SK-N-MC (cell line): Measurements from ENCODE around the gene DAPK3.
"Not testable (repeated sequence)": the region's sequence is repeated elsewhere in the genome, so short reads cannot be mapped to it uniquely, and the experiment has no call there.

Experiments
- EZH2 ChIP-seq: fragments of 200-600 bp; sonication (generic); IDR thresholded peaks from one replicate; pipeline ENCODE4 v1.6.1; 2017; ENCODE audit warnings: antibody characterized with exemption
- FOXP2 ChIP-seq: optimal IDR thresholded peaks from 2 replicates; pipeline ENCODE3; 2011; ENCODE audit warnings: mild to moderate bottlenecking, moderate library complexity; ENCODE audit not compliant: insufficient read depth; ENCODE audit errors: extremely low read length, control extremely low read depth
- POLR2AphosphoS5 ChIP-seq: IDR thresholded peaks from 2 replicates; pipeline ENCODE4 v1.6.1; 2012; ENCODE audit warnings: mild to moderate bottlenecking, low read depth, low read length, borderline replicate concordance

DNA sequence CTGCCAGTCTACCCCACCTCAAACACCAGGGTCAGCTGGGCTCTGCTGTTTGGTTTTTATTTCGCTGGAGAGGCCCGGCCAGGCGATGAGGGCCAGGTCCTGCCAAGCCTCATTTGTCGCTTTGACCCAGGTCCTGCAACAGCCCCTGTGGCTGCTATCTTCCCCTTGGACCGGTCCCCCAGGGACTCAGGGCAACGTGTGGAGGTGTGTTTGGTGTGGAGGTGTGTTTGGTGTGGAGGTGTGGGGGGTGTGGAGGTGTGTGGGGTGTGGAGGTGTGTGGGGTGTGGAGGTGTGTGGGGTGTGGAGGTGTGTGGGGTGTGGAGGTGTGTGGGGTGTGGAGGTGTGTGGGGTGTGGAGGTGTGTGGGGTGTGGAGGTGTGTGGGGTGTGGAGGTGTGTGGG lies 40.5 kb upstream of the DAPK3 start:
- TF ChIP-seq EZH2, POLR2AphosphoS5, FOXP2: not testable (repeated sequence)
